Spleen (tissue), 11 donors: ENCODE data around the gene RPRD1B. TPM values are rescaled to one million over a fixed set of nuclear protein-coding genes. Genes with fewer than 3 reads are reported as not detected.

Experiments used
- DNase-seq: peaks from one replicate; pipeline ENCODE4 v3.0.0-alpha.2; 2020
- H3K27ac ChIP-seq, 8 donors: fragments of 200-600 bp; sonication (generic) in 7 of 8; 1 replicate in 4 of 8; 2 replicates in 4 of 8; pipeline versions ENCODE4 v1.5.0 to v1.8.0; 2016 to 2021; ENCODE audit warnings: inconsistent platforms in 4 of 8, mild to moderate bottlenecking in 4 of 8, moderate library complexity in 1 of 8
- H3K27me3 ChIP-seq, 7 donors: fragments of 200-600 bp; sonication (generic) in 6 of 7; replicated peaks in 1 of 7; 1 replicate in 4 of 7; 2 replicates in 3 of 7; pipeline versions ENCODE4 v1.5.0 to v1.8.0; 2016 to 2021; ENCODE audit warnings: inconsistent platforms in 3 of 7, mild to moderate bottlenecking in 1 of 7
- H3K36me3 ChIP-seq, 6 donors: fragments of 200-600 bp; sonication (generic) in 5 of 6; 1 replicate in 4 of 6; 2 replicates in 2 of 6; pipeline versions ENCODE4 v1.5.0 to v1.8.0; 2016 to 2021; ENCODE audit warnings: inconsistent platforms in 2 of 6
- H3K4me1 ChIP-seq, 6 donors: fragments of 200-600 bp; sonication (generic) in 5 of 6; 1 replicate in 3 of 6; 2 replicates in 3 of 6; pipeline versions ENCODE4 v1.5.0 to v1.8.0; 2016 to 2021; ENCODE audit warnings: inconsistent platforms in 3 of 6
- H3K4me3 ChIP-seq, 8 donors: fragments of 200-600 bp; sonication (generic) in 7 of 8; 1 replicate in 4 of 8; 2 replicates in 4 of 8; pipeline versions ENCODE4 v1.5.0 to v1.8.0; 2016 to 2021; ENCODE audit warnings: inconsistent platforms in 4 of 8, mild to moderate bottlenecking in 4 of 8, moderate library complexity in 2 of 8
- H3K9me3 ChIP-seq, 8 donors: fragments of 200-600 bp; sonication (generic) in 7 of 8; 1 replicate in 4 of 8; 2 replicates in 4 of 8; pipeline versions ENCODE4 v1.5.0 to v1.8.0; 2016 to 2021; ENCODE audit warnings: inconsistent platforms in 4 of 8
- POLR2A ChIP-seq, 3 donors: fragments of 450-650 bp; IDR thresholded peaks; one replicate each; pipeline ENCODE4 v1.5.1; 2017; ENCODE audit warnings: antibody characterized with exemption in 3 of 3, mild to moderate bottlenecking in 1 of 3
- POLR2AphosphoS5 ChIP-seq, 3 donors: sonication (generic); formaldehyde crosslinking; IDR thresholded peaks; one replicate each; pipeline ENCODE4 v1.5.1; 2017; ENCODE audit warnings: antibody characterized with exemption in 3 of 3
- WGBS, 5 donors: extraction: QIAGEN DNeasy Blood & Tissue Kit in 3 of 5; methylation state at CpG; one replicate each; pipeline versions ENCODE4 v1.1.5 to v1.1.7; 2013 to 2018; 5-methylcytosine and 5-hydroxymethylcytosine counted together
- intact Hi-C: fragments of 100-400 bp; cut with DNase I; formaldehyde crosslinking; loops from one replicate; pipeline ENCODE4 v1.15.0; 2023; ENCODE audit warnings: low total_unique reads
- polyA plus RNA-seq, 3 donors: library from polyadenylated mRNA; stranded (reverse); fragments of 200-250 nt; gene quantifications; one replicate each; pipeline ENCODE4 v1.2.1, GENCODE V29; 2013
- total RNA-seq, 7 donors: library from RNA; depleted of rRNA in 3 of 7; stranded (reverse); fragments of >200 nt in 3 of 7; fragmentation: NEBNext Ultra II Directional in 4 of 7; extraction: Animal tissue kit (Norgen Biotek cat#: 25700) in 4 of 7; gene quantifications; one replicate each; pipeline versions ENCODE4 v1.1.0 to v1.2.1, GENCODE V29; 2016 to 2021
- TF ChIP-seq, protein P1 (sequence below), 11 experiments: fragments of 200-600 bp in 7 of 11; fragments of 450-650 bp in 4 of 11; sonication (generic) in 4 of 11; IDR thresholded peaks in 8 of 11; conservative IDR thresholded peaks in 3 of 11; 1 replicate in 7 of 11; 2 replicates in 4 of 11; pipeline versions ENCODE4 v1.4.0 to v1.8.0; 2016 to 2021; ENCODE audit warnings: antibody characterized with exemption in 11 of 11, inconsistent platforms in 4 of 11, mild to moderate bottlenecking in 1 of 11
- donor health status: healthy with polysubstance abuse.
- donor health status: DM: no; HTN: no; CAD: no; lungs with moderate emphysema.
- donor health status: DM: no; HTN: no; CAD: no.
- donor health status: Bipolar disorder and iron deficiency.
- donor health status: healthy.
- donor health status: DM: no; HTN: no; CAD: no.
- donor health status: DM: yes; HTN: yes; CAD: no.

The RPRD1B gene
- total and polyA plus RNA-seq, 10 donors: 7.1 to 42.0 (median 31.2) TPM

- Histone ChIP-seq H3K4me1 (peaks cover 12 to 29% (median 22%) of the 10 kb centered on the region in 6 donors), H3K27ac (no peak overlapping the region), H3K27me3 (no peaks in the 10 kb centered on the region), H3K4me3 (no peak overlapping the region), H3K36me3 (peaks cover 2 to 86% (median 31%) of the 10 kb centered on the region in 6 donors), H3K9me3 (no peaks in the 10 kb centered on the region)
- TF ChIP-seq, protein P1, sequence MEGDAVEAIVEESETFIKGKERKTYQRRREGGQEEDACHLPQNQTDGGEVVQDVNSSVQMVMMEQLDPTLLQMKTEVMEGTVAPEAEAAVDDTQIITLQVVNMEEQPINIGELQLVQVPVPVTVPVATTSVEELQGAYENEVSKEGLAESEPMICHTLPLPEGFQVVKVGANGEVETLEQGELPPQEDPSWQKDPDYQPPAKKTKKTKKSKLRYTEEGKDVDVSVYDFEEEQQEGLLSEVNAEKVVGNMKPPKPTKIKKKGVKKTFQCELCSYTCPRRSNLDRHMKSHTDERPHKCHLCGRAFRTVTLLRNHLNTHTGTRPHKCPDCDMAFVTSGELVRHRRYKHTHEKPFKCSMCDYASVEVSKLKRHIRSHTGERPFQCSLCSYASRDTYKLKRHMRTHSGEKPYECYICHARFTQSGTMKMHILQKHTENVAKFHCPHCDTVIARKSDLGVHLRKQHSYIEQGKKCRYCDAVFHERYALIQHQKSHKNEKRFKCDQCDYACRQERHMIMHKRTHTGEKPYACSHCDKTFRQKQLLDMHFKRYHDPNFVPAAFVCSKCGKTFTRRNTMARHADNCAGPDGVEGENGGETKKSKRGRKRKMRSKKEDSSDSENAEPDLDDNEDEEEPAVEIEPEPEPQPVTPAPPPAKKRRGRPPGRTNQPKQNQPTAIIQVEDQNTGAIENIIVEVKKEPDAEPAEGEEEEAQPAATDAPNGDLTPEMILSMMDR (IDR thresholded peaks at IDR 0.05 in 8 of 11, conservative IDR thresholded peaks at IDR 0.05 in 3 of 11): no peak
- TF ChIP-seq POLR2AphosphoS5 (IDR thresholded peaks at IDR 0.05): no peak
- TF ChIP-seq POLR2A (IDR thresholded peaks at IDR 0.05): no peak
- DNase-seq: no peak
- intact Hi-C loops: no loop called here
- WGBS, 5 donors: 91 to 96% (median 94%) methylated on average over 9 of the region's 9 CpGs
Measured at GRCh38 chr20:37986873-37987601, 46.5 kb upstream of the RPRD1B start.

GRCh38 chr20:37987602-37988290 is 45.8 kb upstream of the RPRD1B start:
- Histone ChIP-seq H3K9me3 (no peaks in the 10 kb centered on the region), H3K4me1 (peaks cover 12 to 36% (median 26%) of the 10 kb centered on the region in 6 donors), H3K4me3 (no peak overlapping the region), H3K36me3 (peaks cover 2 to 86% (median 28%) of the 10 kb centered on the region in 6 donors), H3K27ac (no peak overlapping the region), H3K27me3 (no peaks in the 10 kb centered on the region)
- WGBS, 5 donors: 82 to 93% (median 91%) methylated on average over 12 of the region's 12 CpGs
- intact Hi-C loops: no loop called here
- DNase-seq: no peak
- TF ChIP-seq POLR2A (IDR thresholded peaks at IDR 0.05): no peak
- TF ChIP-seq, protein P1 (IDR thresholded peaks at IDR 0.05 in 8 of 11, conservative IDR thresholded peaks at IDR 0.05 in 3 of 11): no peak
- TF ChIP-seq POLR2AphosphoS5 (IDR thresholded peaks at IDR 0.05): no peak

- DNase-seq: no peak
- Histone ChIP-seq H3K27ac (no peak overlapping the region), H3K9me3 (no peaks in the 10 kb centered on the region), H3K4me1 (peaks cover 12 to 43% (median 27%) of the 10 kb centered on the region in 6 donors), H3K4me3 (no peak overlapping the region), H3K36me3 (peaks cover 2 to 81% (median 21%) of the 10 kb centered on the region in 6 donors), H3K27me3 (no peaks in the 10 kb centered on the region)
- intact Hi-C loops: no loop called here
- WGBS, 5 donors: 87 to 98% (median 94%) methylated on average over 5 of the region's 5 CpGs
- TF ChIP-seq POLR2AphosphoS5 (IDR thresholded peaks at IDR 0.05) (no peak), POLR2A (IDR thresholded peaks at IDR 0.05) (no peak)
- TF ChIP-seq, protein P1 (IDR thresholded peaks at IDR 0.05 in 8 of 11, conservative IDR thresholded peaks at IDR 0.05 in 3 of 11): no peak
Measured at GRCh38 chr20:37988306-37988954, 45.1 kb upstream of the RPRD1B start.
